ENCODE results near the gene SLC6A13. TPM values are rescaled to one million over a fixed set of nuclear protein-coding genes. Genes with fewer than 3 reads are reported as not detected.
"Not testable (repeated sequence)": the region's sequence is repeated elsewhere in the genome, so short reads cannot be mapped to it uniquely, and the experiment has no call there.

Gene SLC6A13
- total RNA-seq, 1 experiment from 2014 or later: not detected

DNA sequence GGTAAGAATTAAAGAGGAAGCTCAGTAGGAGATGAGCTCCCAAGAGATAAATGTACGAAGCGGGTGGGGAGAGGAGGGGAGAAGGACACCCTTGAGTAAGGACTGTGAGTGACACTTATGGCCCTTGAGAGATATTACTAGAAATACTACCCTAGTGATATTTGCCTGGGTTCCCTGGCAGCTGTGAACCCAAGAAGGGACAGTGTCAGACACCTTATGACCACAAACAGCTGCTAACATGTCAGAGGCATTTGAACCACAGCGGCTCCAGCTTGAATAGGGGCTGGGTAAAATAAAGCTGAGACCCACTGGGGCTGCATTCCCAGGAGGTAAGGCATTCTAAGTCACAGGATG lies 29.0 kb downstream of the SLC6A13 start:
- no peak for DNase-seq (ENCODE audit: low read depth)

GRCh38 chr12:232731-233614 lies 29.7 kb downstream of the SLC6A13 start:
- no peak for DNase-seq (ENCODE audit: low read depth)

DNA sequence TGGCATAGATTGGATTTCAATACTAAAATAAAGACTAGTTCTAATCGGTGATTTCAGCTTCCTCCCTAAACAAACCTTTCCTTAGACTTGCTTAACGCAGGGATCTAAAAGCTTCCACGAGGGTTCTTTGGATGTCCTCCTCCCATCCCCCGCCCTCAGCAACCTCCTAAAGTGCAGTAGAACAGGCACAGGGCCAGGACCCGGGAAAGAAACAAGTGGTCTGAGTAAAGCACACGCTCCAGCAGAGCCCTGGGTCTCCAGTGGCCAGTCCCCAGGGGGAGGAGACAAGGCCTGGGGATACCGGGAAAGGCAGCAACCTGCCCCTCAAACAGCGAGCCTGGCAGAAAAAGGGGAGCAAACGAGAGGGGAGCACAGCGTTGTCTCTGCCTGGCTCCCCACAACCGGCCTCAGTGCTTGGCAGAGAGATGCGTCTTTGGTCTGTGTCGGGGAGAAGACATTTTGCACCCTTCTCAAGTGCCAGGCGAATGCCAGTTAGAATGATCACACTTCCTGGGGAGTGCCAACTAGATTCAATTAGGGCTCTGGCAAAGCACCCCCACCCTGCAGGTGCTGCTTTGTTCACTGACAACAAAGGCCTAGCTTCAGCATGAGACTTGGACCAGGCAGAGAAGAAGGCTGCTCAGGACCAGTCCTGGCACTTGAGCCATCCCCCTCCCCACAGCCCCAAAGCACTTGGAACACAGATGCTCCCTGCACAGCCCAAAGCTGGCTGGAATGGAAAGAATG lies 31.5 kb downstream of the SLC6A13 start:
- DNase-seq (ENCODE audit: low read depth): no peak

DNA sequence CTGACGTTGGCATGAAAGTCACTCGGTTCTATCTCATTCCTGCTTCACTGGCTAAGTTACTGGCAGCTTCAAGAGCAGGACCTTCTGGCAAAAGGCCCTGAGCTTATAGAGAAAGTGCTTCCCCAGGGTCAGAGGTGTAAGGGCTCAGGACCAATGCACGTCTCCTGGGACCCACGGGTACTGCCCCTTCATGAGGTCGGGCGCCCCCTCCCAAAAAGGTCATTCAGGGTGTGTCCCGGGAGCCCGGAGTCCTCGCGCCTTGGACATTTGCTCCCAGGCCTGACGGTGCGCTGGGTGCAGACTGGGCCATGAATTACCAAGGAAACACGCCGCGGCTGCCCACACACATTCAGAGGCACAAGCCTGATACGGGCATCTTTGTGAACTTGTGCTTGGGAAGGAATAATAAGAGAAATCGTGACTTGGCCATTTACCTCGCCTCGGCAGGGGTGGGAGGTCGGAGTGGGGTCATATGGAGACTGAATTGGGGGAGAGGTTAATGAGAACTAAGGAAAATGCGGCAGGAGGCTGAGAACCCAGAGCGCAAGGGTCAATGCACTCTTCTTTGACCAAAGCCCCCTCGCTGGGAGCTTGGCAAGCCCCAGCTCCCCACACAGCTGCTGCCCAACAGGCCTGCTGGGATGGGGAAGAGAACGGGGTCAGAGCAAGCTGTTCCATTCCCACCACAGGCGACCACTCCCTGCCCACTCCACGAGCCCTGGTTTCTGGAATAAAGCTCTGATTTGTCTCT lies 33.0 kb downstream of the SLC6A13 start:
- no peak for DNase-seq (ENCODE audit: low read depth)

DNA sequence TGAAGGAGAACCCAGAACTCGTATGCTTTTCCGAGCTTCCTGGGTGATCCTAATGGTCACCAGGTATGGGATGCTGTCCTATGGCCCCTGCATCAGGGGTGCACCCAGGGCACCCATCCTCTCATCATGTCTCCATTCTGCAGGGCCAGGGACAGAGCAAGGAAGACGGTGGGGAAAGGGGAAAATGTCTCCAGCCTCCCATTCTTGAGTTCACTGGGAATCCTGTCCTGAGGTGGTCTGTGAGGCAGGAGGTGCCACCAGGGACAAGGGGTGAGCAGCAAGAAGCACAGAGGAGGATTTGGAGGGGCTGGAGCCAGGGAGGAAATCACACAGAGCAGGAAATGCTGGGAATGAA lies 33.8 kb downstream of the SLC6A13 start:
- DNase-seq (ENCODE audit: low read depth): no peak

- no peak for DNase-seq (ENCODE audit: low read depth)
Measured at GRCh38 chr12:227923-228845, 34.5 kb downstream of the SLC6A13 start.

DNA sequence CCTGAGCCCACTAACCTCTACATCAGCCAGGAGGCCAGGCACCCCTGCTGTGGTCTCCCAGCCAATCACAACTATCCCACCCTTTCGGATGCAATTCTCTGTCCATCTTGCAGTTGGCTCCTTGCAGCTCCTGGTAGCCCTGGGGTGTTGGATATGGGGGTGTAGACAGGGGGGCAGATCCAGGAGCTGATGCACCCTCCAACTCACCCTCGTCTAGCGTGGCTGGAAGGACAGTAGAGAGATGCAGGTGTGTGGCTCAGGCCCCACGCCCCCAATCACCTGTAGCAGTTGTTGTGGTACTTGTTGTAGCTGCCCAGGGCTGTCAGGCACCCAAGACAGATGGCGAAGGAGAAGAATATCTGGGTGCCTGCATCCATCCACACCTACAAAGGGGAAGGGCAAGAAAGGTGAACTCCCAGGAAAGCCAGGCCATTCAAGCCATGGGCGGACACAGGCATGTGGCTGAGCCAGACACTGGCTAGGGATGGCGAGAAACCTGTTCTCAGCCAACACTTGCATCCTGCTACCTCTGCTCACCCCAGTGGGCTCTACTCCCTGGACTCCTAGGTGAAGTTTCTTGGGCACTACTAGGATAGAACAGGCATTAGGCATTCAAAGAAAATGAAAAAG lies 35.2 kb downstream of the SLC6A13 start:
- no peak for DNase-seq (ENCODE audit: low read depth)

DNA sequence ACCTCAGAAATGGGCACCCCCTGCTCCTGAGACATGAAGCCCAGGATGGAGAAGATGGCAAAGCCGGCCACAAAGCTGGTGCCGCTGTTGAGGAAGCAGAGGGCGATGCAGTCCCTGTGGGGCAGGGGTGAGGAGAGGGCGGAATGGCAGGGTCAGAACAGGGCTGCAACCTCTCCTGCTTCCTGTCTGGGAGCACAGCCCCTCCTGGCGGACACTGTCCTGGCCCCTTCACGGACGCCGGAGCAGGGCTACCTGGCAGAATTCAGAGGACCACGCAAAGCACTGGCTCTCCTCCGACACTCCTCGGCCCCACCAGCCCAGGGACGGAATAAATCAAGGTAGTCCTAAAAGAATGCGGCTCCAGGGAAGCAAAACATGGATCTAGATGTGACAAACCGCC lies 36.2 kb downstream of the SLC6A13 start:
- no peak for DNase-seq (ENCODE audit: low read depth)

GRCh38 chr12:225012-225411 lies 37.6 kb downstream of the SLC6A13 start:
- no peak for DNase-seq (ENCODE audit: low read depth)

GRCh38 chr12:224330-224729 lies 38.3 kb downstream of the SLC6A13 start:
- no peak for DNase-seq (ENCODE audit: low read depth)

DNA sequence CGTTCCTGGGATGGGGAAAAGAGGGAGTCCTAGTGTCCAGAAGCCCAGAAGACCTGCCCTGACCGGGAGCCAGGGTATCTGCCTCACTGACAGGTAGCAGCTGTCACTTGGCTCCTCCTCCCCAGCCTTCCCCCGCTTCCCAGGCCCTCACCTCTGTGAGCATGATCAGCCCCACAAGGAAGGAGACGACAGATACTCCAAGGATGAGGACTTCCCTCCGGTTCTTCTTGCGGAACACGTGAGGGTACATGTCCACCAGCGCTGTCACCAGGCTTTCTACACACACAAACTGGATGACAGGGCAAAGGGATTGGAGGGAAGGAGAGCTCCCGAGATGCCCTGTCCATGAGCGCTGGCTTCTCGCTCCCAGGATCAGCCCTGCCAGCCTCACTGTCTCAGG lies 38.8 kb downstream of the SLC6A13 start:
- no peak for DNase-seq (ENCODE audit: low read depth)

- DNase-seq (ENCODE audit: low read depth): no peak
Measured at GRCh38 chr12:221736-222135, 40.9 kb downstream of the SLC6A13 start.

DNA sequence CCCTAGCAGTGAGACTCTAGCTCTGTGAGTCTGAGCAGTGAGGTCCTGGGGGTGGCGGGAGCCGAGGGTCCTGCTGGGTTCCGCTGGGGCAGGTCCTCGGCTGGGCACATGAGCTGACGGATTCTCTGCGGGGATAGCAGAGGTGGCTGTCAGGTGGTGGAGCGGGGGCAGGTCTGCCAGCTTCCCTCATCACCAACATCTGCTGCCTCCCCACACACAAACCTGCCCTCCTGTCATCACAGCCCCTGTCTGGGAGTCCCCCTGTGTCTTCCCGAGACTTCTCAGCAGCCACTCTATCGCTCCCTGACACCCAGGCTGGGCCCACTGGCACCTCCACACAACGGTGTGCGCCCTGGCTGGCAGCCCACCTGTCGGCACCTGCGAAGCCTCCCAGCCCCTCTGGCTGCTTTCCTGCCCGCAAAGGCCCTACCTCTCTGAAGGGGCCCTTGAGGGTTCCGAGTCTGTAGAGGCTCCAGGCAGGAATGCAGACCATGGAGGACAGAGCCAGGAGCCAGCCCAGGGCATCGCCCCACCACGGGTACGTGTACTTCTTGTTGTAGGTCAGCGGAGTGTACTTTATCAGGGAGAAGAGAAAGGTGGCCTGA lies 41.6 kb downstream of the SLC6A13 start:
- no peak for DNase-seq (ENCODE audit: low read depth)

GRCh38 chr12:220491-220890 lies 42.1 kb downstream of the SLC6A13 start:
- no peak for DNase-seq (ENCODE audit: low read depth)

GRCh38 chr12:219891-220352 lies 42.7 kb downstream of the SLC6A13 start:
- DNase-seq (ENCODE audit: low read depth): peak; percentile 89

GRCh38 chr12:218728-219590 lies 43.7 kb downstream of the SLC6A13 start:
- DNase-seq (ENCODE audit: low read depth): no peak

DNA sequence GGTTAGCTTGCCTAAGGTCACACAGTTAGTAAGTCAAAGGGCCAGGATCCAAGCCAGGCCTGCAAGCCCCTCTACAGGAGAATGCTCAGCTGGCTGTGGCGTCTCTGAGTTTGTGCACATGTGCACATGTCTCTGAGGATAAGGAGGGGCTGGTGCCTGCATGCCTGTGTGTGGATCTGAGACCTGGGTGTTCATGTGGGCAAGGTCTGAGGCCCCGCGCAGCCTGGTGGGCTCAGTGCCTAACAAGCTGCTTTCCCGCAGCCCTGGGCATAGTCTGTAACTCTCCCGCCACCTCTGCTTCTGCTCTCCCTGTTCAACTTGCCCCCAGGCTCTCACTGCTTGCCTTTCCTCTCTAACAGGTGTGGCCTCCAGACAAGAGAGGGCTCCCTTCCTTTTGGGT lies 44.4 kb downstream of the SLC6A13 start:
- DNase-seq (ENCODE audit: low read depth): no peak

DNA sequence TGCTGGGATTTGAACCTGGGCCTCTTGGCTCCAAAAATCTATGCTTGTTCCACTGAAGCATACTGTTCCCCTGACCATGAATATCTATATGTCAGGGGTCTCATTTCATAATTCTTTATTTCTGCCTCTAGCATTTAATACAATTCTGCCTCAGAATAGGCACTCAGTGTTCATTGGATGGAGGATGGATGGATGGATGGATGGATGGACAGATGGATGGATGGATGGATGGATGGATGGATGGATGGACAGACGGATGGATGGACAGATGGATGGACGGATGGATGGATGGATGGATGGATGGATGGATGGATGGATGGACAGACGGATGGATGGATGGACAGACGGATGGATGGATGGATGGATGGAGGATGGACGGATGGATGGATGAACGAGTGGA lies 45.6 kb downstream of the SLC6A13 start:
- DNase-seq (ENCODE audit: low read depth): not testable (repeated sequence)

GRCh38 chr12:215116-215515 lies 47.5 kb downstream of the SLC6A13 start:
- no peak for DNase-seq (ENCODE audit: low read depth)
